GM19372 (cell line): ENCODE measurements around the gene THSD7B.
"Not testable (repeated sequence)": the region's sequence is repeated elsewhere in the genome, so short reads cannot be mapped to it uniquely, and the experiment has no call there.

Experiments used
- ATAC-seq: cut with Tn5 transposase; IDR thresholded peaks from one replicate; pipeline ENCODE4 v1.9.1; 2021; ENCODE audit warnings: mild to moderate bottlenecking, low read depth, moderate library complexity; ENCODE audit not compliant: unreplicated experiment

THSD7B gene

GRCh38 chr2:136765256-136766072, at the start of gene THSD7B:
Gene THSD7B (plus strand): TSS chr2:136765545. CDS start chr2:136882179, 116,634 bp downstream.
- ATAC-seq = no peak

- ATAC-seq = no peak
These were observed 47.1 kb upstream of the THSD7B start for GRCh38 chr2:136718273-136718672.

GRCh38 chr2:136727973-136728699, 37.2 kb upstream of the THSD7B start:
- ATAC-seq = no peak

- ATAC-seq = no peak
These were observed 29.1 kb upstream of the THSD7B start for GRCh38 chr2:136736236-136736635.

- ATAC-seq = no peak
These were observed 27.3 kb upstream of the THSD7B start for GRCh38 chr2:136738044-136738443.

- ATAC-seq = no peak
These were observed 23.9 kb upstream of the THSD7B start for GRCh38 chr2:136741471-136741870.

- no peak for ATAC-seq
These were observed 15.3 kb upstream of the THSD7B start for GRCh38 chr2:136750065-136750464.

GRCh38 chr2:136751406-136751805, 13.9 kb upstream of the THSD7B start:
- ATAC-seq = no peak

- not testable (repeated sequence) for ATAC-seq
These were observed 6.8 kb upstream of the THSD7B start for GRCh38 chr2:136758504-136758903.

- ATAC-seq = no peak
These were observed 691 bp upstream of the THSD7B start for GRCh38 chr2:136764452-136765255.

- no peak for ATAC-seq
These were observed 694 bp downstream of the THSD7B start for GRCh38 chr2:136766073-136766404.

GRCh38 chr2:136767030-136767429, 1.7 kb downstream of the THSD7B start:
- no peak for ATAC-seq

- no peak for ATAC-seq
These were observed 4.5 kb downstream of the THSD7B start for GRCh38 chr2:136769871-136770270.

GRCh38 chr2:136770384-136770783, 5.0 kb downstream of the THSD7B start:
- no peak for ATAC-seq

- ATAC-seq = no peak
These were observed 12.0 kb downstream of the THSD7B start for GRCh38 chr2:136777391-136777790.

- ATAC-seq = no peak
These were observed 18.5 kb downstream of the THSD7B start for GRCh38 chr2:136783856-136784255.

GRCh38 chr2:136785215-136785614, 19.9 kb downstream of the THSD7B start:
- ATAC-seq = no peak

GRCh38 chr2:136787970-136788369, 22.6 kb downstream of the THSD7B start:
- no peak for ATAC-seq

GRCh38 chr2:136796339-136796738, 31.0 kb downstream of the THSD7B start:
- ATAC-seq = no peak

- ATAC-seq = no peak
These were observed 33.4 kb downstream of the THSD7B start for GRCh38 chr2:136798766-136799165.

- ATAC-seq = no peak
These were observed 36.3 kb downstream of the THSD7B start for GRCh38 chr2:136801661-136802060.
